Superior temporal gyrus (tissue), 1 donor: ENCODE measurements around the gene INSR.
"Not testable (repeated sequence)": the region's sequence is repeated elsewhere in the genome, so short reads cannot be mapped to it uniquely, and the experiment has no call there.

Source experiments
- DNase-seq: peaks from one replicate; pipeline ENCODE4 v3.0.0-alpha.2; 2016; ENCODE audit errors: extremely low spot score

The INSR gene

GRCh38 chr19:7258041-7258839, 36.0 kb downstream of the INSR start:
- no peak for DNase-seq

GRCh38 chr19:7257148-7258040, 36.8 kb downstream of the INSR start:
- DNase-seq, result no peak

- no peak for DNase-seq
Measured at GRCh38 chr19:7255631-7256030, 38.6 kb downstream of the INSR start.

- no peak for DNase-seq
Measured at GRCh38 chr19:7255119-7255518, 39.1 kb downstream of the INSR start.

- no peak for DNase-seq
Measured at GRCh38 chr19:7254590-7254989, 39.6 kb downstream of the INSR start.

- no peak for DNase-seq
Measured at GRCh38 chr19:7252364-7252763, 41.9 kb downstream of the INSR start.

GRCh38 chr19:7251494-7251893, 42.7 kb downstream of the INSR start:
- no peak for DNase-seq

- no peak for DNase-seq
Measured at GRCh38 chr19:7250951-7251350, 43.3 kb downstream of the INSR start.

GRCh38 chr19:7250057-7250596, 44.1 kb downstream of the INSR start:
- DNase-seq, result no peak

GRCh38 chr19:7247155-7247554, 47.1 kb downstream of the INSR start:
- DNase-seq, result no peak

- no peak for DNase-seq
Measured at GRCh38 chr19:7246601-7247000, 47.6 kb downstream of the INSR start.

- peak; percentile 65 for DNase-seq
Measured at GRCh38 chr19:7242601-7243258, 51.5 kb downstream of the INSR start.

GRCh38 chr19:7238051-7238450, 56.2 kb downstream of the INSR start:
- DNase-seq, result no peak

GRCh38 chr19:7236153-7236552, 58.1 kb downstream of the INSR start:
- no peak for DNase-seq

- peak; percentile 48 for DNase-seq
Measured at GRCh38 chr19:7230826-7231225, 63.4 kb downstream of the INSR start.

- no peak for DNase-seq
Measured at GRCh38 chr19:7229735-7230134, 64.5 kb downstream of the INSR start.

- no peak for DNase-seq
Measured at GRCh38 chr19:7228935-7229541, 65.2 kb downstream of the INSR start.

GRCh38 chr19:7227735-7228134, 66.5 kb downstream of the INSR start:
- no peak for DNase-seq

- not testable (repeated sequence) for DNase-seq
Measured at GRCh38 chr19:7227149-7227548, 67.1 kb downstream of the INSR start.

GRCh38 chr19:7226739-7227138, 67.5 kb downstream of the INSR start:
- no peak for DNase-seq

- no peak for DNase-seq
Measured at GRCh38 chr19:7225741-7226140, 68.5 kb downstream of the INSR start.

- no peak for DNase-seq
Measured at GRCh38 chr19:7224995-7225394, 69.2 kb downstream of the INSR start.
